Activated CD4-positive, alpha-beta T cell treated with anti-CD3 and anti-CD28 coated beads, Interleukin-2, amount 50 U/mL, for 1 hour (primary cell): ENCODE results near the gene PUS1.

Experiments
- DNase-seq: peaks from one replicate; pipeline ENCODE4 v3.0.0-alpha.2; 2020

Gene PUS1

DNA sequence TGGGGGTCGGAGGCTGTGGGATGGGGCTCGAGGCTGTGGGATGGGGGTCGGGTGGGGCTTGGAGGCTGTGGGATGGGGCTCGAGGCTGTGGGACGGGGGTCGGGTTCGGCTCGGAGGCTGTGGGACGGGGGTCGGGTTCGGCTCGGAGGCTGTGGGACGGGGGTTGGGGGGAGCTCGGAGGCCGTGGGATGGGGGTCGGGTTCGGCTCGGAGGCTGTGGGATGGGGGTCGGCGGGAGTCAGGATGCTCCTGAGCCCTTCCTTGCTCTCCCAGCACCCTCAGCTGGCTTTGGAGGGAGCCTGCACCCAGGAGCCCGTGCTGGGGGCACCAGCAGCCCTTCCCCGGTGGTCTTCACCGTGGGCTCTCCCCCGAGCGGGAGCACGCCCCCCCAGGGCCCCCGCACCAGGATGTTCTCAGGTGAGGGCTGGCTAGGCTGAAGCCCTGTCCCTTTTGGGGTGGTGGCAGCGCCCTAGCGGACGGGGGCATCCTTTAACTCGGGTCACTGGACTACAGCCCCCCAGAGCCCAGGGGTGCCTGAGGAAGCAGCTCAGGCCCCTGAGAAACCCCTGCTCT, 11.9 kb upstream of the PUS1 start:
- peak; percentile 27 for DNase-seq

DNA sequence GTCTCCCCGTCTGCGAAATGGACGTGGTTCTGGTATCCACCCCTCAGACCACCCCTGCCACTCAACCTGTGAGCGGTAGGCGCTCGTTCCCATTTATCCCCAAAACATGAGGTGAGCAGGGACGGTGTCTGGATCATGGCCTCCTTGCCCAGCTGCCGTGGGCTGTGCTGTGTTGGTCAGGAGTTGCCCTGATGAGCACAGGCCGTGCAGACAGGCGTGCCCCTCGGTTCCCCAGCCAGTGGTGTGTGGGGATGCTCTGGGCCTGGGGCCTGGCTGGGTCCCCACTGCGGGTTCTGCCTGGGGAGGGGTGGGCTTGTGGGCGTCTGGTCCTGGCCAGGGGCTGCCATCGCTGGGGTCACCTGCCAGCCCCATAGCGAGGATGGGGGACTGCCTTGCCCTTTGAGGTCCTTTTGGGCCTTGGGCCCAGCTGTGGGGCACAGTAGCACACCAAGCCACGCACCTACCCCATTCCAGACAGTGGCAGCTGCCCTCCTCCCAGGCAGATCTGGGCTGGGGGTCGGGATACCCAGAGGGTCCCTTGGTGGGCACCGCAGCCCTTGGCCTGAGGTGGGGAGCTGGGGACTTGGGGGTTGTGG, 11.3 kb upstream of the PUS1 start:
- no peak for DNase-seq

- DNase-seq: no peak
These were observed 10.6 kb upstream of the PUS1 start for GRCh38 chr12:131918311-131919050.

DNA sequence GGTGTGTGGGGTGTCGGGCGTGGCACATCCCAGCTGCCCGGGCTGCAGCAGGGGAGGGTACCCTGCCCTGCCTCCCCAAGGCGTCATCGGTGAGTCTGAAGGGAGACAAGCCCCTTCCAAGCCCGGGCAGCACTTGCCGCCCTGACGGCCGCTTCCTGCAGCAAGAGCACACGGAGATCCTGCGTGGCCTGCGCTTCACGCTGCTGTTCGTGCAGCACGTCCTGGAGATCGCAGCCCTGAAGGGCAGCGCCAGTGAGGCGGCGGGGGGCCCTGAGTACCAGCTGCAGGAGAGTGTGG, 10.1 kb upstream of the PUS1 start:
- no peak for DNase-seq

DNA sequence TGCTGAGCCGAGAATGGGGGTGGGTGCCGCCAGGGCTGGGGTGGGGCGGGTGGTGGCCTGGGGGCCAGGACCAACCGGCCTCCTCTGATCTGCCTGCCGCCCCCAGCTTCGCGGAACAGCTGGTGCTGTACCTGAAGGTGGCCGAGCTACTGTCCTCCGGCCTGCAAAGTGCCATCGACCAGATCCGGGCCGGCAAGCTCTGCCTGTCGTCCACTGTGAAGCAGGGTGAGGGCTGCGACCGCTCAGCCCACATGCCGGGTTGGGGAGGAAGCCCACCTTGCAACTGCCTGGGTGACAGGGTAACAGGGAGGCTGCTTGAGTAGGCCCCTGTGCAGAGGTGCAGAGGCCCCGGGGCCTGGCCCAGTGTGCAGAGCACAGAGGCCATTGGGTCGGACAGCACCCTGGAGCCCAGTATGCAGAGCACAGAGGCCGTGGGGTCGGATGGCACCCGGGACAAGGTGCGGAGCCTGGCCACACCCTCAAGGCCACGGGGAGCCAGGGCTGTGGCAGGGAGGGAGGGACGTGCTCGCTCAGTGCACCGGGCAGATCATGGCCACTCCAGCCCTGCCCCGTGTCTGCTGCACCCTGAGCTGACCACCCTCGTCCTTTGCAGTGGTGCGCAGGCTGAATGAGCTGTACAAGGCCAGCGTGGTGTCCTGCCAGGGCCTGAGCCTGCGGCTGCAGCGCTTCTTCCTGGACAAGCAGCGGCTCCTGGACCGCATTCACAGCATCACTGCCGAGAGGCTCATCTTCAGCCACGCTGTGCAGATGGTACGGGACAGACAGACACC, 9.5 kb upstream of the PUS1 start:
- DNase-seq: no peak

DNA sequence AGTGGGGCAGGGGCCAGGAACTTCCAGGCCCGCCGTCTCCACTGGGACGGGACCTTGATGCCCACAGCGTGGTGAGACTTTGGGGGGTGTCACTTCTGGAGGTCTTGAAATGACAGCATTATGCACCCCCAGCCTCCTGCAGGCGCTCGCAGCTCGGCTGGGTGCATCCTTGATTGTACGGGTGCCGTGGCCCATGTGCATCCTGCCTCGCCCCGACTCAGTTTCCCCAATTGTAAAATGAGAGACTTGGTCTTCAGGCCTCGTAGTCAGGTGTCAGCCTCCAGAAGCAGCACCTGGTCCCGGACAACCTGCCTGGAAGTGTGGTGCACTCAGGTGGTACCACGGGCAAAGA, 8.9 kb upstream of the PUS1 start:
- no peak for DNase-seq

DNA sequence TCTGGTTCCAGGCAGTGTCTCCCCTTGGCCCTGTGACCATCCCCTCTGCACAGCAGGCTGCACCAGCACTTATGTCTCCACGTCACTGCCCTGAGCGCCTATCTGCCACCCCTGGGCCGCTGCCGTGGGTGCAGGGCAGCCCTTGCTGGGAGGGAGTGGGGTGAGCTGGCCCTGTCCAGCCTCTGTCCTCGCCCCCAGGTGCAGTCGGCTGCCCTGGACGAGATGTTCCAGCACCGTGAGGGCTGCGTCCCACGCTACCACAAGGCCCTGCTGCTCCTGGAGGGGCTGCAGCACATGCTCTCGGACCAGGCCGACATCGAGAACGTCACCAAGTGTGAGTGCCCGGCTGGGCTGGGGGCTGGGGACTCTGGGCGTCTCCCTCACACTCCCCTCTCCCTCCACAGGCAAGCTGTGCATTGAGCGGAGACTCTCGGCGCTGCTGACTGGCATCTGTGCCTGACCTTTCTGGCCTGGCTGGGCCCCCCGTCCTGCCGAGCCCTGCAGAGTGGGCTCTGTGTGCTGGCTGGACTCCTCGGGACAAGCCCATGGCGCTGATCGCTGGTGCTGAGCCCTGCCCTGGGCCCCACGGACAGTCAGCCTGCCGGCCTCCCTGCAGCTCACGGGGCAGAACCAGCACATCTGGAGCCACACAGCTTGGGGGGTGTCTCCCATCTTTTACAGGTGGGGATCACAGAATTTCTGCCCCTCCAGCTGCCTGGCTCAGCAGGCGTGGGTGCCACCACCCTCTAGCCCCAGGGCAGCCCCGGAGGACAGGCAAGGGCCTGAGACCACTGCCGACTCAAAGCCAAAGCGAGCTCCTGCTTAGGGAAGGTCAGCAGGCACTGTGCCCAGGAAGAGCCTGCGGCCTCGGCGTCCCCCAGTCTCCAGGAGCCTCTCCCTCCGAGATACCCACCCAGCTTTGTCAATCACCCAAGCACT, 7.9 kb upstream of the PUS1 start:
- no peak for DNase-seq

GRCh38 chr12:131921866-131922769, 7.0 kb upstream of the PUS1 start:
- DNase-seq: no peak

DNA sequence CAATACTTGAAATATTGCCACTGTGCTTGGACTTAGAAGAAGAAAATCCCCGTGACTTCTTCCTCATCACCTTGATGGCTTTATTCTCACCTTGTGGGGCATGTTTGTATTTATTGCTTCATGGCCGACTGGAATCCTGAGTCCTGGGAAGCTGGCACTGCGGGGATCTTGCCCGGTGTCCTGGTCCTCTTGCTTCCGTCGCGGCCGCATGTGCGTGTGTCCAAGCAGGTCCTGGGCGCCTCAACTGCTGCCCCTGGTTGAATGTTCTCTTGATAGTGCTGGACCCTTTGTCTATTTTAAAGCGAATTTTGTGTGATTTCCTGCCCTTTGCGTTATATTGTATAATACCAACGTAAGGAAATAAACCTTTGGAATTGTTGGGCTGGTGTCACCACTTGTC, 6.3 kb upstream of the PUS1 start:
- DNase-seq: no peak

DNA sequence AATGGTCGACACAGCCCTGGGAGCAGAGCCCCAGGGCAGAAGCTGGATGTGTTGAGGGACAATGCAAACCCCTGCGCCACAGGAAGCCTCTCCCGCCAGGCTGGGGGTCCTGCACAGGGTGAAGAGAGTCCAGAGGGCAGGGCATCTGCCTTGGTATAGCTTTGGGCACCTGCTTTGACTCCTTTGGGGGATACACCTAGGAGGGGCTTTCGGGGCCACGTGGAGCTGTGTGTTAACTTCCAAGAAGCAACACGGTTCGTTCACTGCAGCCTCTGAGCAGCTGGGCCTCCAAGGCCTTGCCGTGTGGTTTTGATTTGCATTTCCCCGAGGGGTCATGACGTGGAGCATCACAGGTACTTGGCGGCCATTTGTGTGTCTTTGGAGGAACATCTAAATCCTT, 5.8 kb upstream of the PUS1 start:
- DNase-seq: no peak

DNA sequence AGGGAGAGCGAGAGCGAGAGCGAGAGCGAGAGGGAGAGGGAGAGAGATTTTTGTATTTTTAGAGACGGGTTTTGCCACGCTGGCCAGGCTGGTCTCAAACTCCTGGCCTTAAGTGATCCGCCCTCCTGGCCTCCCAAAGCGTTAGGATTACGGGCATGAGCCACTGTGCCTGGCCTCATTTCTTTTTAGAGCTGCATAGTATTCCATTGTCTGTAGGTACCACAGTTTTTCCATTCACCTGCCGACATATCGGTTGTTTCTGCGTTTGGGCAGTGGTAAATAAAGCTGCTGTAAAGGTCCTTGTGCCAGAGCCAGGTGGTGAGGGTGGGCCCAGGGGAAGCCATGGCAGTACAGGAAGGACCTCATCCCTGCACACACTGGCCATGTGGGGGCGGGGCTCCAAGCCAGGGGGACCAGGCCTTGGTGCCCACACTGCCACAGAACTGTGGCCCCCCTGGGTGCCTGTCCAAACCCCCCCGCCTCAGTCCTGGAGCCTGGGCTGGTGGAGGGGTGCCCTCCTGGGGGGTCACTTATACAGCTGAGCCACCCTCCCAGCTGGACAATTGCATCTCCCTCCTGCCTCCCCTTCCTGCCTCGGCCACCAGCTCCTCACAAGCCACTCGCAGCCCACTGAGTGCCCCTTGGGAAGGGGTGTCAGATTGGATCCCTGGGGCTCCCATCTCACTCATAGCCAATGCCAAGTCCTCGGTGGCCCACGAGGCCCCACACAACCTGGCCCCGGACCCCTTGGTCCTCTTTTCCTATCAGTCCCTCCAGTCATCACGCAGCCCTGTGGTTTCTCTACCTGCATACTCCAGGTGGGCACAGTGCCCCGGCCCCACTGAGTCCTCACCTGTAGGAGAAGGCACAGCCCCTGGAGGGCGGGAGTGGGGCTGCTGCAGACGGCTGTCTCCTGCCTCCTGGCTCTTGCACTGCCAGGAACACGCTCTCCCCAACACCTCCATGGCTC, 1.7 kb upstream of the PUS1 start:
- no peak for DNase-seq

- DNase-seq: no peak
These were observed 881 bp upstream of the PUS1 start for GRCh38 chr12:131928080-131928710.

GRCh38 chr12:131929581-131930456, 743 bp downstream of the PUS1 start:
- DNase-seq: peak; percentile 39

GRCh38 chr12:131930510-131930909, 1.4 kb downstream of the PUS1 start:
- DNase-seq: no peak

DNA sequence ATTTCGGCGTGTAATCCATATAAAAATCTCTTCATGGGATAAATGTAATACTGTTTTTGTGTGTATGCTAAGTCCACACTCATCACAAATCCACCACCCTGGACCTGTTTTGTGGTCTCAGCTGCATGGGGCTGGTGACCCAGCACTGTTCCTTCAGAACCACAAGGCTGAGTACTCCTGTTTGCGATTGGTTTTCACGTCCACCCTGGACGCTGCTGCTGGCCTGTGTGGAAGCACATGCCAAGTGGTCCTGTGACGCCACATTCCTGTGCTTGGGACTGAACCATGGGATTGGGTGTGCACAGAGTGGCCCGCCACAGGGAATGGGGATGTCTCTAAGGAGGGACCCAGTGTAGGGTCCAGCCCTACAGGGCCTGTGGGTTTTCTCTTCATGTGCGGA, 4.3 kb downstream of the PUS1 start:
- DNase-seq: no peak

- no peak for DNase-seq
These were observed 5.5 kb downstream of the PUS1 start for GRCh38 chr12:131934535-131934934.

- DNase-seq: no peak
These were observed 9.0 kb downstream of the PUS1 start for GRCh38 chr12:131938082-131938481.

DNA sequence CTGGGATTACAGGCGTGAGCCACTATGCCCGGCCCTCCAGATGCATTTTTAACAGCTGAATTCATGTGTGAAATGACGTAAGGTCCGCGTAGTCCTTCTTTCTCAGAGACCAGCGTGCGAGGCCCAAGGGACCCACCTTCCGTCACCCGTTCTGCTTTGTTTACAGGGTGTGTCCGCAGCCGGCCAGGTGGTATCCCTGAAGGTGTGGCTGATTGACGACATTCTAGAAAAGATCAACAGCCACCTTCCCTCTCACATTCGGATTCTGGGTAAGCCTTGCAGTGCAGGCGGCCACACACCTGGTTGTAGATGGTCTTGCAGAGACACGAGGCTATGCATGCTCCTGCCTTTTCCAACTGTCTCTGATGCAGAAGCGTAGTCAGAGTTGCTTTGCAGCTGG, 9.9 kb downstream of the PUS1 start:
- DNase-seq: no peak

- DNase-seq: no peak
These were observed 11.1 kb downstream of the PUS1 start for GRCh38 chr12:131940141-131940547.
